ENCODE data around the gene NSG2. TPM values are rescaled to one million over a fixed set of nuclear protein-coding genes. Genes with fewer than 3 reads are reported as not detected.

The NSG2 gene
- total RNA-seq, 1 donor from 2014 or later: under 0.01 TPM

- Histone ChIP-seq H3K27me3 (ENCODE audit: control insufficient read depth in 3 of 3, insufficient read depth in 3 of 3, low read length in 3 of 3) (peaks cover 0 to 6% (median 4%) of the 10 kb centered on the region in 3 donors), H3K27ac (ENCODE audit: low read depth, low read length) (no peak overlapping the region), H3K9ac (ENCODE audit: low read depth in 1 of 3, low read length in 3 of 3) (no peak overlapping the region), H3K4me1 (ENCODE audit: control insufficient read depth in 3 of 3, insufficient read depth in 3 of 3, low read length in 3 of 3) (no peaks in the 10 kb centered on the region), H3K9me3 (ENCODE audit: control insufficient read depth in 3 of 3, low read length in 3 of 3) (no peaks in the 10 kb centered on the region), H3K4me3 (ENCODE audit: low read length in 3 of 3) (no peak overlapping the region), H3K36me3 (ENCODE audit: control insufficient read depth in 3 of 3, insufficient read depth in 3 of 3, low read length in 3 of 3) (no peaks in the 10 kb centered on the region)
Observed at GRCh38 chr5:174078416-174078815, 32.9 kb downstream of the NSG2 start.

- H3K9me3 ChIP-seq (ENCODE audit: control insufficient read depth in 3 of 3, low read length in 3 of 3): no peaks in the 10 kb centered on the region
- H3K27ac ChIP-seq (ENCODE audit: low read depth, low read length): no peak overlapping the region
- H3K9ac ChIP-seq (ENCODE audit: low read depth in 1 of 3, low read length in 3 of 3): no peak overlapping the region
- peaks cover 0 to 8% (median 4%) of the 10 kb centered on the region in 3 donors for H3K27me3 ChIP-seq (ENCODE audit: control insufficient read depth in 3 of 3, insufficient read depth in 3 of 3, low read length in 3 of 3)
- no peaks in the 10 kb centered on the region for H3K36me3 ChIP-seq (ENCODE audit: control insufficient read depth in 3 of 3, insufficient read depth in 3 of 3, low read length in 3 of 3)
- no peaks in the 10 kb centered on the region for H3K4me1 ChIP-seq (ENCODE audit: control insufficient read depth in 3 of 3, insufficient read depth in 3 of 3, low read length in 3 of 3)
- no peak overlapping the region for H3K4me3 ChIP-seq (ENCODE audit: low read length in 3 of 3)
Observed at GRCh38 chr5:174082286-174082685, 36.8 kb downstream of the NSG2 start.

- Histone ChIP-seq H3K4me3 (ENCODE audit: low read length in 3 of 3) (no peak overlapping the region), H3K4me1 (ENCODE audit: control insufficient read depth in 3 of 3, insufficient read depth in 3 of 3, low read length in 3 of 3) (no peaks in the 10 kb centered on the region), H3K9me3 (ENCODE audit: control insufficient read depth in 3 of 3, low read length in 3 of 3) (no peaks in the 10 kb centered on the region), H3K27me3 (ENCODE audit: control insufficient read depth in 3 of 3, insufficient read depth in 3 of 3, low read length in 3 of 3) (peaks cover 0 to 8% (median 4%) of the 10 kb centered on the region in 3 donors), H3K9ac (ENCODE audit: low read depth in 1 of 3, low read length in 3 of 3) (no peak overlapping the region), H3K27ac (ENCODE audit: low read depth, low read length) (no peak overlapping the region), H3K36me3 (ENCODE audit: control insufficient read depth in 3 of 3, insufficient read depth in 3 of 3, low read length in 3 of 3) (no peaks in the 10 kb centered on the region)
Observed at GRCh38 chr5:174083056-174083827, 37.7 kb downstream of the NSG2 start.

- Histone ChIP-seq H3K27ac (ENCODE audit: low read depth, low read length) (no peak overlapping the region), H3K27me3 (ENCODE audit: control insufficient read depth in 3 of 3, insufficient read depth in 3 of 3, low read length in 3 of 3) (peaks cover 0 to 18% (median 4%) of the 10 kb centered on the region in 3 donors), H3K9ac (ENCODE audit: low read depth in 1 of 3, low read length in 3 of 3) (no peak overlapping the region)
Observed at GRCh38 chr5:174084691-174085154, 39.2 kb downstream of the NSG2 start.

GRCh38 chr5:174086751-174087150 lies 41.2 kb downstream of the NSG2 start:
- Histone ChIP-seq H3K36me3 (ENCODE audit: control insufficient read depth in 3 of 3, insufficient read depth in 3 of 3, low read length in 3 of 3) (no peaks in the 10 kb centered on the region), H3K4me3 (ENCODE audit: low read length in 3 of 3) (no peak overlapping the region), H3K27me3 (ENCODE audit: control insufficient read depth in 3 of 3, insufficient read depth in 3 of 3, low read length in 3 of 3) (peaks cover 7 to 22% (median 12%) of the 10 kb centered on the region in 3 donors), H3K9ac (ENCODE audit: low read depth in 1 of 3, low read length in 3 of 3) (no peak overlapping the region), H3K4me1 (ENCODE audit: control insufficient read depth in 3 of 3, insufficient read depth in 3 of 3, low read length in 3 of 3) (no peaks in the 10 kb centered on the region), H3K9me3 (ENCODE audit: control insufficient read depth in 3 of 3, low read length in 3 of 3) (no peaks in the 10 kb centered on the region), H3K27ac (ENCODE audit: low read depth, low read length) (no peak overlapping the region)

More at GRCh38 chr5:174084691-174085154, 39.2 kb downstream of the NSG2 start:
- Histone ChIP-seq H3K36me3 (ENCODE audit: control insufficient read depth in 3 of 3, insufficient read depth in 3 of 3, low read length in 3 of 3) (no peaks in the 10 kb centered on the region), H3K4me1 (ENCODE audit: control insufficient read depth in 3 of 3, insufficient read depth in 3 of 3, low read length in 3 of 3) (no peaks in the 10 kb centered on the region), H3K4me3 (ENCODE audit: low read length in 3 of 3) (no peak overlapping the region), H3K9me3 (ENCODE audit: control insufficient read depth in 3 of 3, low read length in 3 of 3) (no peaks in the 10 kb centered on the region)

GRCh38 chr5:174087783-174088182 lies 42.3 kb downstream of the NSG2 start:
- Histone ChIP-seq H3K9ac (ENCODE audit: low read depth in 1 of 3, low read length in 3 of 3) (no peak overlapping the region), H3K4me3 (ENCODE audit: low read length in 3 of 3) (no peak overlapping the region), H3K4me1 (ENCODE audit: control insufficient read depth in 3 of 3, insufficient read depth in 3 of 3, low read length in 3 of 3) (no peaks in the 10 kb centered on the region), H3K27me3 (ENCODE audit: control insufficient read depth in 3 of 3, insufficient read depth in 3 of 3, low read length in 3 of 3) (peaks cover 7 to 22% (median 8%) of the 10 kb centered on the region in 3 donors), H3K36me3 (ENCODE audit: control insufficient read depth in 3 of 3, insufficient read depth in 3 of 3, low read length in 3 of 3) (no peaks in the 10 kb centered on the region), H3K27ac (ENCODE audit: low read depth, low read length) (no peak overlapping the region), H3K9me3 (ENCODE audit: control insufficient read depth in 3 of 3, low read length in 3 of 3) (no peaks in the 10 kb centered on the region)

- H3K9me3 ChIP-seq (ENCODE audit: control insufficient read depth in 3 of 3, low read length in 3 of 3): no peaks in the 10 kb centered on the region
- no peaks in the 10 kb centered on the region for H3K4me1 ChIP-seq (ENCODE audit: control insufficient read depth in 3 of 3, insufficient read depth in 3 of 3, low read length in 3 of 3)
- no peak overlapping the region for H3K4me3 ChIP-seq (ENCODE audit: low read length in 3 of 3)
- no peak overlapping the region for H3K27ac ChIP-seq (ENCODE audit: low read depth, low read length)
- H3K9ac ChIP-seq (ENCODE audit: low read depth in 1 of 3, low read length in 3 of 3): no peak overlapping the region
- H3K27me3 ChIP-seq (ENCODE audit: control insufficient read depth in 3 of 3, insufficient read depth in 3 of 3, low read length in 3 of 3): peaks cover 7 to 14% (median 8%) of the 10 kb centered on the region in 3 donors
- H3K36me3 ChIP-seq (ENCODE audit: control insufficient read depth in 3 of 3, insufficient read depth in 3 of 3, low read length in 3 of 3): no peaks in the 10 kb centered on the region
Observed at GRCh38 chr5:174090129-174090528, 44.6 kb downstream of the NSG2 start.

GRCh38 chr5:174093123-174093522 lies 47.6 kb downstream of the NSG2 start:
- no peak overlapping the region for H3K9ac ChIP-seq (ENCODE audit: low read depth in 1 of 3, low read length in 3 of 3)

GRCh38 chr5:174094857-174095606 lies 49.5 kb downstream of the NSG2 start:
- H3K27me3 ChIP-seq (ENCODE audit: control insufficient read depth in 3 of 3, insufficient read depth in 3 of 3, low read length in 3 of 3): peaks cover 4 to 6% (median 5%) of the 10 kb centered on the region in 3 donors
- H3K27ac ChIP-seq (ENCODE audit: low read depth, low read length): no peak overlapping the region
- H3K36me3 ChIP-seq (ENCODE audit: control insufficient read depth in 3 of 3, insufficient read depth in 3 of 3, low read length in 3 of 3): no peaks in the 10 kb centered on the region
- no peaks in the 10 kb centered on the region for H3K4me1 ChIP-seq (ENCODE audit: control insufficient read depth in 3 of 3, insufficient read depth in 3 of 3, low read length in 3 of 3)
- H3K9me3 ChIP-seq (ENCODE audit: control insufficient read depth in 3 of 3, low read length in 3 of 3): no peaks in the 10 kb centered on the region
- H3K4me3 ChIP-seq (ENCODE audit: low read length in 3 of 3): no peak overlapping the region
- H3K9ac ChIP-seq (ENCODE audit: low read depth in 1 of 3, low read length in 3 of 3): no peak overlapping the region

More at GRCh38 chr5:174093123-174093522, 47.6 kb downstream of the NSG2 start:
- peaks cover 7 to 14% (median 8%) of the 10 kb centered on the region in 3 donors for H3K27me3 ChIP-seq (ENCODE audit: control insufficient read depth in 3 of 3, insufficient read depth in 3 of 3, low read length in 3 of 3)
- no peak overlapping the region for H3K4me3 ChIP-seq (ENCODE audit: low read length in 3 of 3)
- no peak overlapping the region for H3K27ac ChIP-seq (ENCODE audit: low read depth, low read length)
- no peaks in the 10 kb centered on the region for H3K4me1 ChIP-seq (ENCODE audit: control insufficient read depth in 3 of 3, insufficient read depth in 3 of 3, low read length in 3 of 3)
- H3K9me3 ChIP-seq (ENCODE audit: control insufficient read depth in 3 of 3, low read length in 3 of 3): no peaks in the 10 kb centered on the region
- no peaks in the 10 kb centered on the region for H3K36me3 ChIP-seq (ENCODE audit: control insufficient read depth in 3 of 3, insufficient read depth in 3 of 3, low read length in 3 of 3)

GRCh38 chr5:174096619-174097018 lies 51.1 kb downstream of the NSG2 start:
- Histone ChIP-seq H3K9ac (ENCODE audit: low read depth in 1 of 3, low read length in 3 of 3) (no peak overlapping the region), H3K4me3 (ENCODE audit: low read length in 3 of 3) (no peak overlapping the region), H3K9me3 (ENCODE audit: control insufficient read depth in 3 of 3, low read length in 3 of 3) (no peaks in the 10 kb centered on the region), H3K27me3 (ENCODE audit: control insufficient read depth in 3 of 3, insufficient read depth in 3 of 3, low read length in 3 of 3) (no peaks in the 10 kb centered on the region), H3K27ac (ENCODE audit: low read depth, low read length) (no peak overlapping the region), H3K4me1 (ENCODE audit: control insufficient read depth in 3 of 3, insufficient read depth in 3 of 3, low read length in 3 of 3) (no peaks in the 10 kb centered on the region), H3K36me3 (ENCODE audit: control insufficient read depth in 3 of 3, insufficient read depth in 3 of 3, low read length in 3 of 3) (no peaks in the 10 kb centered on the region)

All from skeletal muscle tissue (tissue), 4 donors.